SH-SY5Y (cell line): ENCODE measurements around the gene SLC26A8.

Experiments used
- GATA2 ChIP-seq: IDR thresholded peaks from 2 replicates; pipeline ENCODE4 v1.6.1; 2011; ENCODE audit warnings: mild to moderate bottlenecking, low read depth, low read length
- GATA3 ChIP-seq: IDR thresholded peaks from 2 replicates; pipeline ENCODE4 v1.6.1; 2011; ENCODE audit warnings: low read depth, mild to moderate bottlenecking, low read length, moderate library complexity

SLC26A8 gene

GRCh38 chr6:35954333-35954732 lies 70.1 kb downstream of the SLC26A8 start:
- TF ChIP-seq GATA2 (no peak), GATA3 (no peak)

- TF ChIP-seq GATA3 (no peak), GATA2 (no peak)
Measured at GRCh38 chr6:35948725-35949124, 75.7 kb downstream of the SLC26A8 start.

- TF ChIP-seq GATA3: no peak
- TF ChIP-seq GATA2: no peak
Measured at GRCh38 chr6:35945650-35946025, 78.8 kb downstream of the SLC26A8 start.

- TF ChIP-seq GATA3: no peak
- TF ChIP-seq GATA2: no peak
Measured at GRCh38 chr6:35943390-35943789, 81.1 kb downstream of the SLC26A8 start.

- TF ChIP-seq GATA2 (no peak), GATA3 (no peak)
Measured at GRCh38 chr6:35942355-35942754, 82.1 kb downstream of the SLC26A8 start.

GRCh38 chr6:35936681-35937359 lies 87.6 kb downstream of the SLC26A8 start:
- TF ChIP-seq GATA2 (no peak), GATA3 (no peak)

- TF ChIP-seq GATA3 (no peak), GATA2 (no peak)
Measured at GRCh38 chr6:35935469-35935868, 89.0 kb downstream of the SLC26A8 start.

- TF ChIP-seq GATA3 (no peak), GATA2 (no peak)
Measured at GRCh38 chr6:35933844-35934243, 90.6 kb downstream of the SLC26A8 start.

- TF ChIP-seq GATA2 (no peak), GATA3 (no peak)
Measured at GRCh38 chr6:35931120-35931561, 93.3 kb downstream of the SLC26A8 start.

GRCh38 chr6:35929601-35930000 lies 94.8 kb downstream of the SLC26A8 start:
- TF ChIP-seq GATA2: no peak
- no peak for TF ChIP-seq GATA3

- no peak for TF ChIP-seq GATA3
- no peak for TF ChIP-seq GATA2
Measured at GRCh38 chr6:35926509-35927215, 97.8 kb downstream of the SLC26A8 start.

GRCh38 chr6:35925961-35926360 lies 98.5 kb downstream of the SLC26A8 start:
- TF ChIP-seq GATA2 (no peak), GATA3 (no peak)

- no peak for TF ChIP-seq GATA3
- no peak for TF ChIP-seq GATA2
Measured at GRCh38 chr6:35924146-35924545, 100.3 kb downstream of the SLC26A8 start.

GRCh38 chr6:35922139-35922554 lies 102.3 kb downstream of the SLC26A8 start:
- TF ChIP-seq GATA2 (no peak), GATA3 (no peak)

- no peak for TF ChIP-seq GATA2
- no peak for TF ChIP-seq GATA3
Measured at GRCh38 chr6:35920793-35921732, 103.4 kb downstream of the SLC26A8 start, which contains the start of gene SRPK1. Gene SRPK1 (minus strand): TSS chr6:35921098. CDS start chr6:35921056, 42 bp downstream.
